Activated T-cell treated with anti-CD3 and anti-CD28 coated beads, Interleukin-2, amount 50 U/mL, for 24 hours (primary cell): ENCODE data around the gene PTPRK.

Source experiments
- DNase-seq: peaks from one replicate; pipeline ENCODE4 v3.0.0-alpha.2; 2020
- H3K27ac Mint-ChIP-seq: 2 replicates; pipeline ENCODE4 v1.8.0; 2020; ENCODE audit warnings: mild to moderate bottlenecking, mixed read lengths
- H3K27me3 Mint-ChIP-seq: 2 replicates; pipeline ENCODE4 v1.8.0; 2020; ENCODE audit warnings: mixed read lengths
- H3K36me3 Mint-ChIP-seq: 2 replicates; pipeline ENCODE4 v1.8.0; 2020; ENCODE audit warnings: low read depth, mixed read lengths
- H3K4me1 Mint-ChIP-seq: 2 replicates; pipeline ENCODE4 v1.8.0; 2020; ENCODE audit warnings: low read depth, mixed read lengths
- H3K4me3 Mint-ChIP-seq: 2 replicates; pipeline ENCODE4 v1.8.0; 2020; ENCODE audit warnings: mild to moderate bottlenecking, moderate library complexity, mixed read lengths
- H3K9me3 Mint-ChIP-seq: 2 replicates; pipeline ENCODE4 v1.8.0; 2020; ENCODE audit warnings: mixed read lengths

Gene PTPRK

GRCh38 chr6:128507337-128508310 lies 12.8 kb downstream of the PTPRK start:
- peaks cover 5% of the 10 kb centered on the region for H3K27me3 Mint-ChIP-seq
- no peak overlapping the region for H3K4me3 Mint-ChIP-seq
- H3K27ac Mint-ChIP-seq = no peak overlapping the region
- no peak for DNase-seq
- no peaks in the 10 kb centered on the region for H3K36me3 Mint-ChIP-seq
- peaks cover 7% of the 10 kb centered on the region for H3K4me1 Mint-ChIP-seq
- H3K9me3 Mint-ChIP-seq = no peaks in the 10 kb centered on the region

GRCh38 chr6:128505603-128506002 lies 14.8 kb downstream of the PTPRK start:
- H3K4me1 Mint-ChIP-seq = peaks cover 7% of the 10 kb centered on the region
- DNase-seq = no peak
- H3K27ac Mint-ChIP-seq = no peak overlapping the region
- no peaks in the 10 kb centered on the region for H3K36me3 Mint-ChIP-seq
- H3K4me3 Mint-ChIP-seq = no peak overlapping the region
- peaks cover 5% of the 10 kb centered on the region for H3K27me3 Mint-ChIP-seq
- H3K9me3 Mint-ChIP-seq = no peaks in the 10 kb centered on the region

- Mint-ChIP-seq H3K36me3 (no peaks in the 10 kb centered on the region), H3K4me3 (no peak overlapping the region), H3K4me1 (peaks cover 7% of the 10 kb centered on the region), H3K9me3 (no peaks in the 10 kb centered on the region), H3K27ac (no peak overlapping the region), H3K27me3 (peaks cover 3% of the 10 kb centered on the region)
- no peak for DNase-seq
Measured at GRCh38 chr6:128504003-128504654, 16.3 kb downstream of the PTPRK start.

GRCh38 chr6:128500749-128501600 lies 19.4 kb downstream of the PTPRK start:
- Mint-ChIP-seq H3K27ac (no peak overlapping the region), H3K4me3 (no peak overlapping the region), H3K36me3 (no peaks in the 10 kb centered on the region), H3K4me1 (peaks cover 7% of the 10 kb centered on the region), H3K9me3 (no peaks in the 10 kb centered on the region), H3K27me3 (no peaks in the 10 kb centered on the region)
- DNase-seq = no peak

GRCh38 chr6:128500014-128500413 lies 20.4 kb downstream of the PTPRK start:
- Mint-ChIP-seq H3K4me3 (no peak overlapping the region), H3K27me3 (no peaks in the 10 kb centered on the region), H3K36me3 (no peaks in the 10 kb centered on the region), H3K9me3 (no peaks in the 10 kb centered on the region), H3K4me1 (peaks cover 7% of the 10 kb centered on the region), H3K27ac (no peak overlapping the region)
- DNase-seq = no peak

- Mint-ChIP-seq H3K36me3 (no peaks in the 10 kb centered on the region), H3K4me3 (no peak overlapping the region), H3K27ac (no peak overlapping the region), H3K4me1 (peaks cover under 1% of the 10 kb centered on the region), H3K9me3 (no peaks in the 10 kb centered on the region), H3K27me3 (no peaks in the 10 kb centered on the region)
- DNase-seq = no peak
Measured at GRCh38 chr6:128499079-128499731, 21.2 kb downstream of the PTPRK start.

GRCh38 chr6:128498234-128498633 lies 22.2 kb downstream of the PTPRK start:
- no peak overlapping the region for H3K4me3 Mint-ChIP-seq
- peaks cover 4% of the 10 kb centered on the region for H3K27me3 Mint-ChIP-seq
- H3K4me1 Mint-ChIP-seq = no peaks in the 10 kb centered on the region
- H3K9me3 Mint-ChIP-seq = no peaks in the 10 kb centered on the region
- no peak overlapping the region for H3K27ac Mint-ChIP-seq
- no peak for DNase-seq
- H3K36me3 Mint-ChIP-seq = no peaks in the 10 kb centered on the region

- DNase-seq = no peak
- no peak overlapping the region for H3K27ac Mint-ChIP-seq
- no peaks in the 10 kb centered on the region for H3K36me3 Mint-ChIP-seq
- H3K27me3 Mint-ChIP-seq = peaks cover 4% of the 10 kb centered on the region
- H3K9me3 Mint-ChIP-seq = no peaks in the 10 kb centered on the region
- no peak overlapping the region for H3K4me3 Mint-ChIP-seq
- H3K4me1 Mint-ChIP-seq = peaks cover 8% of the 10 kb centered on the region
Measured at GRCh38 chr6:128495536-128496333, 24.7 kb downstream of the PTPRK start.

GRCh38 chr6:128494440-128494839 lies 26.0 kb downstream of the PTPRK start:
- H3K36me3 Mint-ChIP-seq = no peaks in the 10 kb centered on the region
- H3K27ac Mint-ChIP-seq = no peak overlapping the region
- H3K9me3 Mint-ChIP-seq = no peaks in the 10 kb centered on the region
- DNase-seq = no peak
- peaks cover 8% of the 10 kb centered on the region for H3K4me1 Mint-ChIP-seq
- no peak overlapping the region for H3K4me3 Mint-ChIP-seq
- H3K27me3 Mint-ChIP-seq = peaks cover 4% of the 10 kb centered on the region

- Mint-ChIP-seq H3K27me3 (peaks cover 4% of the 10 kb centered on the region), H3K4me3 (no peak overlapping the region), H3K27ac (no peak overlapping the region), H3K4me1 (peaks cover 8% of the 10 kb centered on the region), H3K36me3 (no peaks in the 10 kb centered on the region), H3K9me3 (no peaks in the 10 kb centered on the region)
- DNase-seq = no peak
Measured at GRCh38 chr6:128493877-128494276, 26.5 kb downstream of the PTPRK start.

GRCh38 chr6:128492386-128492785 lies 28.0 kb downstream of the PTPRK start:
- Mint-ChIP-seq H3K27ac (no peak overlapping the region), H3K27me3 (peaks cover 4% of the 10 kb centered on the region), H3K9me3 (no peaks in the 10 kb centered on the region), H3K4me1 (peaks cover 8% of the 10 kb centered on the region), H3K4me3 (no peak overlapping the region), H3K36me3 (no peaks in the 10 kb centered on the region)
- DNase-seq = no peak

- Mint-ChIP-seq H3K27me3 (peaks cover 4% of the 10 kb centered on the region), H3K36me3 (no peaks in the 10 kb centered on the region), H3K4me3 (peak overlapping the region; percentile 32), H3K4me1 (peaks cover 10% of the 10 kb centered on the region), H3K27ac (no peak overlapping the region), H3K9me3 (no peaks in the 10 kb centered on the region)
- DNase-seq = no peak
Measured at GRCh38 chr6:128491610-128492206, 28.7 kb downstream of the PTPRK start.

- no peaks in the 10 kb centered on the region for H3K9me3 Mint-ChIP-seq
- H3K27ac Mint-ChIP-seq = no peak overlapping the region
- DNase-seq = no peak
- no peak overlapping the region for H3K4me3 Mint-ChIP-seq
- H3K36me3 Mint-ChIP-seq = no peaks in the 10 kb centered on the region
- peaks cover 4% of the 10 kb centered on the region for H3K27me3 Mint-ChIP-seq
- peaks cover 10% of the 10 kb centered on the region for H3K4me1 Mint-ChIP-seq
Measured at GRCh38 chr6:128491100-128491581, 29.3 kb downstream of the PTPRK start.
